K562 (cell line): Measurements from ENCODE around the gene PDE8B. TPM values are rescaled to one million over a fixed set of nuclear protein-coding genes. Genes with fewer than 3 reads are reported as not detected.

Experiments
- ATAC-seq: fragments of 200-7000 bp; cut with Tn5 transposase; 3 replicates; pipeline ENCODE4 v1.9.1; 2020; ENCODE audit warnings: moderate library complexity
- BruUV-seq: library from RNA; stranded (reverse); fragments of 400-500 nt; replicated peaks from 2 replicates; lab custom pipeline; 2021; lab: Mats Ljungman, UMichigan
- CTCF ChIA-PET: fragments of 300-600 bp; formaldehyde crosslinking; extraction: SDS; loops from one replicate; lab custom pipeline; 2021; ENCODE audit warnings: low intra/inter-chr PET ratio; lab: Yijun Ruan, JAX
- POLR2A ChIA-PET: fragments of 300-600, 350-650 bp; sonication (Branson Sonifier 250); formaldehyde crosslinking; extraction: SDS; loops from one replicate; lab custom pipeline; 2021; ENCODE audit warnings: antibody characterized with exemption, inconsistent platforms; lab: Yijun Ruan, JAX
- DNase-seq, 4 experiments: peaks; one replicate each; pipeline versions ENCODE4 v3.0.0 to v3.0.0-alpha.2; 2011 to 2018; ENCODE audit warnings: low spot score in 3 of 4, mixed read lengths in 3 of 4; ENCODE audit errors: extremely low read depth in 1 of 4
- FAIRE-seq: peaks from 2 replicates; lab custom pipeline; 2011; peaks lifted over from hg19 to GRCh38; lab: Jason Lieb, UNC
- H2AFZ ChIP-seq: 2 replicates; pipeline ENCODE4 v1.6.0; 2011; ENCODE audit warnings: low read depth, low read length, control low read depth, inconsistent platforms
- H3K27ac ChIP-seq: fragments of 200-600 bp; 3 replicates; pipeline ENCODE4 v1.8.0; 2011; ENCODE audit warnings: low read depth, mild to moderate bottlenecking, control low read depth, inconsistent platforms, low read length, moderate library complexity, mixed read lengths; ENCODE audit errors: extremely low read depth
- H3K27me3 ChIP-seq, 2 experiments: fragments of 300-600 bp in 1 of 2; 2 replicates in 1 of 2; 3 replicates in 1 of 2; pipeline versions ENCODE4 v1.6.0 to v1.8.0; 2011; ENCODE audit warnings: inconsistent platforms in 2 of 2, low read length in 2 of 2, mild to moderate bottlenecking in 1 of 2, mixed read lengths in 1 of 2, moderate library complexity in 1 of 2; ENCODE audit not compliant: control insufficient read depth in 2 of 2, insufficient read depth in 2 of 2
- H3K36me3 ChIP-seq: fragments of 300-600 bp; 3 replicates; pipeline ENCODE4 v1.8.0; 2011; ENCODE audit warnings: mild to moderate bottlenecking, low read length, inconsistent platforms; ENCODE audit not compliant: control insufficient read depth, insufficient read depth
- H3K4me1 ChIP-seq, 2 experiments: fragments of 200-600 bp in 1 of 2; replicated peaks in 1 of 2; 2 replicates in 1 of 2; 3 replicates in 1 of 2; pipeline versions ENCODE4 v1.5.1 to v1.8.0; 2011; ENCODE audit warnings: inconsistent platforms in 2 of 2, low read length in 2 of 2, mild to moderate bottlenecking in 1 of 2, mixed read lengths in 1 of 2, moderate library complexity in 1 of 2; ENCODE audit not compliant: control insufficient read depth in 2 of 2, insufficient read depth in 2 of 2
- H3K4me2 ChIP-seq: 2 replicates; pipeline ENCODE4 v1.6.1; 2011; ENCODE audit warnings: low read length, control low read depth, inconsistent platforms, mixed read lengths; ENCODE audit not compliant: insufficient read depth
- H3K4me3 ChIP-seq: fragments of 200-600 bp; sonication (generic), shearing (Covaris generic); 2 replicates; pipeline ENCODE4 v1.5.1; 2016; ENCODE audit warnings: control low read depth, inconsistent platforms
- H3K79me2 ChIP-seq: fragments of 200-600 bp; 3 replicates; pipeline ENCODE4 v1.8.0; 2011; ENCODE audit warnings: low read length, inconsistent platforms; ENCODE audit not compliant: control insufficient read depth, insufficient read depth
- H3K9ac ChIP-seq, 2 experiments: 2 replicates each; pipeline versions ENCODE4 v1.6.0 to v1.6.1; 2011; ENCODE audit warnings: low read depth in 2 of 2, low read length in 2 of 2, control low read depth in 1 of 2, inconsistent platforms in 1 of 2, mild to moderate bottlenecking in 1 of 2, mixed read lengths in 1 of 2; ENCODE audit not compliant: insufficient read depth in 1 of 2
- H3K9me1 ChIP-seq: one replicate; pipeline ENCODE4 v1.6.0; 2011; ENCODE audit warnings: inconsistent platforms, mild to moderate bottlenecking, low read length, moderate library complexity; ENCODE audit not compliant: control insufficient read depth, insufficient read depth
- H3K9me3 ChIP-seq: replicated peaks from 2 replicates; pipeline ENCODE4 v1.5.1; 2011; ENCODE audit warnings: low read depth, low read length, inconsistent platforms; ENCODE audit not compliant: control insufficient read depth, insufficient read depth
- H4K20me1 ChIP-seq: replicated peaks from 2 replicates; pipeline ENCODE4 v1.6.1; 2011; ENCODE audit warnings: low read length, inconsistent platforms, mixed read lengths; ENCODE audit not compliant: control insufficient read depth, insufficient read depth
- NR0B1 ChIP-seq: fragments of 450-650 bp; IDR thresholded peaks from one replicate; pipeline ENCODE4 v1.6.1; 2018; ENCODE audit warnings: mild to moderate bottlenecking, moderate library complexity; ENCODE audit not compliant: partially characterized antibody
- THAP12 ChIP-seq: fragments of 250-450 bp; sonication (Bioruptor Pico); IDR thresholded peaks from 2 replicates; pipeline ENCODE4 v1.9.0; 2021; ENCODE audit warnings: mild to moderate bottlenecking, inconsistent platforms
- XRCC4 ChIP-seq: IDR thresholded peaks from one replicate; pipeline ENCODE4 v1.6.1; 2011; ENCODE audit not compliant: insufficient read depth, insufficient read length; ENCODE audit errors: extremely low read depth
- ZFP36 ChIP-seq: fragments of 150-350 bp; IDR thresholded peaks from 2 replicates; pipeline ENCODE4 v1.6.1; 2018; ENCODE audit warnings: low read length, low read depth; ENCODE audit not compliant: partially characterized antibody
- ZNF124 ChIP-seq: sonication (generic); formaldehyde crosslinking; IDR thresholded peaks from 2 replicates; pipeline ENCODE4 v1.8.1; 2022; ENCODE audit warnings: missing genetic modification reagents
- ZNF785 ChIP-seq: fragments of 250-450 bp; sonication (Bioruptor Pico); IDR thresholded peaks from 2 replicates; pipeline ENCODE4 v1.4.0; 2020; ENCODE audit warnings: mild to moderate bottlenecking
- WGBS: fragments of 100-300 bp; shearing (Covaris generic); methylation state at CpG from one replicate; pipeline ENCODE4 v1.1.6; 2016; ENCODE audit warnings: low coverage, mixed read lengths; ENCODE audit not compliant: insufficient coverage; ENCODE audit errors: missing lambda C conversion rate; 5-methylcytosine and 5-hydroxymethylcytosine counted together
- in situ Hi-C: fragments of 300-500 bp; cut with MboI; formaldehyde crosslinking; loops from 4 replicates; pipeline ENCODE4 v1.15.0; 2018; ENCODE audit warnings: inconsistent platforms, mixed read lengths
- intact Hi-C: fragments of 100-400 bp; cut with micrococcal nuclease; formaldehyde crosslinking; loops from 2 replicates; pipeline ENCODE4 v1.14.2; 2022
- polyA plus RNA-seq, 8 experiments: library from polyadenylated mRNA; depleted of rRNA in 4 of 8; stranded (reverse) in 5 of 8; unstranded in 3 of 8; fragments of >200 nt; fragmentation: Nextera tagmentation in 2 of 8; fragmentation: Illumina TruSeq in 1 of 8; extraction: Ambion mirVana in 2 of 8; extraction: Trizol in 1 of 8; gene quantifications; 2 replicates each; pipeline versions ENCODE4 v1.2.1 to v1.2.3, GENCODE V29; 2011 to 2014; ENCODE audit warnings: inconsistent platforms in 1 of 8, missing spikeins in 1 of 8
- total RNA-seq, 7 experiments: library from RNA; depleted of rRNA in 6 of 7; stranded (reverse); fragments of >200 nt in 6 of 7; fragmentation: Illumina TruSeq in 2 of 7; extraction: Trizol in 2 of 7; gene quantifications; 2 replicates each; pipeline versions ENCODE4 v1.2.1 to v1.2.3, GENCODE V29; 2011 to 2021; ENCODE audit warnings: low replicate concordance in 1 of 7

Gene PDE8B
- total and polyA plus RNA-seq, 9 of the 15 experiments (the other 6 are each of a cell fraction or from before 2014, with no cell fraction given) = 0.15 to 0.28 TPM; not detected in 7

DNA sequence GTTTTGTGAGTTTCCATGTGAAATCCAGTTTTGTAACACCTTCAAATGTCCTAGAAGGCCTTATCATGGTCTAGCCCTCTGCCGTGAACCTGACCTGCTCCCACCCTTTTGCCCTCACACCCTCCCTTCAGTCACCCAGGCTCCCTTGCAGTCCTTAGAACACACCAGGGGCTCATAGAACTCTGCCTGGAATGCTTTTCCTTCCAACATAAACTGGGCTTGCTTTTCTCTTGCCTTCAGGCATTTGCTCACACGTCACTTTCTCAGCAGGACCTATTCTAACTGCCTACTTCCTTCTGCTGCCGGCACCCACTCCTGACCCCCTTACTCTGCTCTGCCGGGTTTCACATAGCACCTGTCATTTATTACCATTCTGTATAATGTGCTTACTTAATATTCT is 111.9 kb downstream of the PDE8B start:
- Histone ChIP-seq H2AFZ (no peak overlapping the region), H3K9ac (no peak overlapping the region), H3K27ac (no peak overlapping the region), H4K20me1 (no peaks in the 10 kb centered on the region), H3K79me2 (no peaks in the 10 kb centered on the region), H3K4me3 (no peak overlapping the region), H3K27me3 (peaks cover 12 to 22% of the 10 kb centered on the region in 2 experiments), H3K4me2 (no peak overlapping the region), H3K4me1 (no peaks in the 10 kb centered on the region), H3K9me3 (no peaks in the 10 kb centered on the region), H3K36me3 (no peaks in the 10 kb centered on the region), H3K9me1 (no peaks in the 10 kb centered on the region)
- in situ Hi-C loops (no loop called here), intact Hi-C loops (no loop called here)
- ATAC-seq (no peak), DNase-seq (no peak), FAIRE-seq (no peak)
- no TSS peak for BruUV-seq
- WGBS = 0% methylated on average over 4 of the region's 4 CpGs
- TF ChIP-seq ZNF785 = no peak
- POLR2A ChIA-PET = no interaction called here
- CTCF ChIA-PET = no interaction called here

DNA sequence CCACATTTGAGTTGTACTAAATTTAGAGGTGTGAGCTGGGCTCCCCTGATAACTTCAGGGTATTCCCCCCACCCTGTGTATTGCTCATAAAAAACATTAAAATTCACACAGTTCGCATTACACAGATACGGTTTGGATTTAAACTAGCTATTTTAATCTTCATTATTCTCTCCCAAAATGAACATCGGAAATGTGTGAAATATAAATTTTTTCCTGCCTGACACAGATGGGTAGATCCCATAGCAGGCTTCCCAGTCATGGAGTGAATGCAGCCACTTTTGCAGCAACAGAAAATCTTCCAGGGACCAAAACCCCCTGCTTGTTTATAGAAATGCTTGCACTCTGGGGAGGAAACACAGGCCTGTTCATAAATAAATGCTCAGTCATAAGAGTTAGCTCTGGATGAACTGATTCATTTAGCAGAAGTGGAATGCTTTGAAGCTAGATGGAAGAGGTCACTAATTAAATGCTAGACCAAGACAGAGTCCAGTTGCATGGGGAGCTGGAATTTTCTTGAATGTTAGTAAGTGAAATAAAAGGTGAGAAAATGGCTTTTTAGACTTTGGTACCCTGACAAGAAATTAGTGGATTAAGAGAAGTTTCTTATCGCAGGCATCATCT is 115.6 kb downstream of the PDE8B start:
- FAIRE-seq = no peak
- in situ Hi-C loops = no loop called here
- no peaks in the 10 kb centered on the region for H3K79me2 ChIP-seq

More for the DNA sequence above, 115.6 kb downstream of the PDE8B start:
- Histone ChIP-seq H2AFZ (no peak overlapping the region), H3K4me1 (no peaks in the 10 kb centered on the region), H4K20me1 (no peaks in the 10 kb centered on the region; the same call in 1 of the 2 replicates), H3K27me3 (peaks cover 5 to 23% of the 10 kb centered on the region in 2 experiments; a peak in 3 of 5 replicates), H3K9ac (no peak overlapping the region), H3K9me3 (no peaks in the 10 kb centered on the region), H3K4me3 (no peak overlapping the region), H3K9me1 (no peaks in the 10 kb centered on the region), H3K27ac (no peak overlapping the region), H3K36me3 (no peaks in the 10 kb centered on the region), H3K4me2 (no peak overlapping the region)
- BruUV-seq = no TSS peak
- POLR2A ChIA-PET = no interaction called here
- ATAC-seq (no peak), DNase-seq (no peak)
- WGBS = 5% methylated on average over 4 of the region's 4 CpGs
- CTCF ChIA-PET = no interaction called here
- intact Hi-C loops = no loop called here
- TF ChIP-seq THAP12 = no peak
- TF ChIP-seq NR0B1 = no peak
- TF ChIP-seq ZFP36 = no peak
- TF ChIP-seq XRCC4 = no peak
- TF ChIP-seq ZNF124 (CRISPR knock-in tag) = no peak
